Measurements from ENCODE around the gene SMG6.
"Not testable (repeated sequence)": the region's sequence is repeated elsewhere in the genome, so short reads cannot be mapped to it uniquely, and the experiment has no call there.

Gene SMG6

DNA sequence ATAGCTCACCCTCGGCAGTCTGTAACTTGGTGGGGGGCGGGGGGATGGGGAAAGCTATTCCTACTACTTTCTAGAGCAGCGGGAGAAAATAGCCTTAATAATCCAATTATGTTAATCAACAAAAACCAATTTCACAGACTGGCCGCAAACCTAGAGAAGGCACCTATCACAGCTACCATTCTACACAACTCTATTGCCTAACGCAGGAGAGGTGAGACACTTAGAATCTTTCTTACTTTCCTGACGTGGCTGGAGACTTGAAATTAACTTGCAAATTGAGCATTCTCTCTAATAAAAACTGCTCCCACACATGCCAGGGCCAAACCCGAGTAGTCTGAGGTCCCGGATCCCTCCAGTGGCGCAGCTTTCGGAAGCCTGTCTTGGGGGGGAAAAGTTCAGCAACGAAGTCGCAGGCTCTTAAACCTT lies 794 bp downstream of the SMG6 start:
- no peak for DNase-seq

DNA sequence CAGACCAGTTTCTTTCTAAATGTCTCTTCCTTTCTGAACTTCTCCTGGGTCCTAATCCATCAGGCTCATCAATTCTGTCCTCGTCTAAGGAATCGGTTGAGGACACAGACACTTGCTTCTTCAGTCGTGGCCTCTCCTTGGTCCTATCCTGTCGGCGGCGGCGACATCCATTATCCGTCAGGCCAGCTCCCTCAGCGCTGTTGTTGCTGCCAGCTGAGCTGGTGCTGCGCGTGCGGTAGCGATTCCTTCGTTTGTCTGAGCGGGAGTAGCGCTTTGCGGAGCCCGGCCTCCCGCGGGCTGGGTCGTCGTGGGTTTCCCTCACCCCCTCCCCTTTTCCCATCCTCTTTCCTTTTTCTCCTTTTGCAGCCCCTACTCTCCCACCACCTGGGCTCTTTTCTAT lies 3.8 kb downstream of the SMG6 start:
- DNase-seq = no peak

DNA sequence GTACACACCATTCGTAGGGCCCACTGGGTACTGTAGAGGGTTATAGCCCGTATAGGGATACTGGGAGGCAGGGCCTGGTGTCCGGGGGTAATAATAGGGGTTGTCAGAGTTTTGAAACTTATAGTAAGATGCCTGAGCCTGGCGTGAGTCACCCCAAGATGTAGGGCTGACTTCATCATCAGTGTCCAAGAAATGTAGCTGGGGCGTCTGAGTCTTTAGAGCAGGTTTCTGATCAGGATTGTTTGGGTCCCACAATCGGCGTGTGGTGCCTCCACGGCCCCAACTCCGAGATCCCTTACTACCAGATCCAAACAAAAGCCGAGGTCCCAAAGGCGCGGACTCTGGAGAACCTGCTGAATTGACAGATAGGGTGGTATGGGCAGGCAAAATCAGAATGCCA lies 4.4 kb downstream of the SMG6 start:
- DNase-seq = no peak

DNA sequence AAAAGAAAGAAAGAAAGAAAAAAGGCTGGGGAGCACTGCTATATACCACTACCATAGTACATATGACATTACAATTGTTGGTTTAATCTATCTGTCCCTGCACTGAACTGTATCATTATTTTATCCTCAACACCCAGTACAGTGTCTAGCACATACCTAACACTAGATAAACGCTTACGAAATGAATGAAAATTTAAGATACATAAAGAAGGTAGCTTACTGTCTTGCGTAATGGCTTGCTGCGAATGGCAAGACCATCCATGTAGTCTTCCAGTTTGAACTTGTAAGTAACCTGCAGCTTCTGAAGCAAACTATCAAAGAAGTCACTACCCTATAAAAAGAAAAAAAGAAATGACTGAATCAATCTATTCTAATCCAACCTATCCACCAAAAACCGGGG lies 6.6 kb downstream of the SMG6 start:
- DNase-seq = no peak

DNA sequence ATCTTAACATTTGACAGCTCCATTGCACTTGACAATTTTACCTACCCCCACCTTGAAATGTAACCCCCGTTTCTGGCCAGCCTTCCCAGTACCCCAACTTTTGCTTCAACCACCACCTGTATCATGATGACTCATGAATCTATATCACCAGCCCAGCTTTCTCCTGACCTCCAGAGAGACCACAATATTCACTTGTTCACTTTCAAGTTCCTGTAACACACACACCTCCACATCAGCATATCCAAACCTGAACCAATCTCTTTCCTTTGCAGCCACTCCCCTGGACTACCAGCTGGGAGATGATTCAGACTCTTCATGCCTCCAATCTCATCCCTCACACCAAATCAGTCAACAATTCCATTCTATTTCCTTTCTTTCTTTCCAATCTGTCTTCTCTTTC lies 8.0 kb downstream of the SMG6 start:
- no peak for DNase-seq

DNA sequence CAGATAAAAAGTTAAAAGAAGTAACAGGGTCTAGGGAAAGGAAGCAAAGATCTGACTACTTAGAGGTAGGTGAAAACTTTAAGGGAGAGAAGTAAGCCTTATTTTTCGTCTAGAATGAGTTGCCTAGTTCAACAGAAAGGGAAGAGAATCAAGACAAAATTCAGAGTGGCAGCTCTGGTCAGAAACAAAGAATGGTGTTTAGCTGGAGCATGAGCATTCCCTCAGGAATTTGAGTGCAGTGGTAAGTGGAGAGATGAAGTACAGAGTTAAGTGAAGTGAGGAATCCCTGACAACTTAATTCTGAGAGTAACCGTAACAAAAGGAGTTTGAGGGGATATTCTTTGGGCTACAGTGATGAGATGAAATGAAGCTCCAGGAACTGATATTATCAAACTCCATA lies 11.5 kb downstream of the SMG6 start:
- DNase-seq = no peak

DNA sequence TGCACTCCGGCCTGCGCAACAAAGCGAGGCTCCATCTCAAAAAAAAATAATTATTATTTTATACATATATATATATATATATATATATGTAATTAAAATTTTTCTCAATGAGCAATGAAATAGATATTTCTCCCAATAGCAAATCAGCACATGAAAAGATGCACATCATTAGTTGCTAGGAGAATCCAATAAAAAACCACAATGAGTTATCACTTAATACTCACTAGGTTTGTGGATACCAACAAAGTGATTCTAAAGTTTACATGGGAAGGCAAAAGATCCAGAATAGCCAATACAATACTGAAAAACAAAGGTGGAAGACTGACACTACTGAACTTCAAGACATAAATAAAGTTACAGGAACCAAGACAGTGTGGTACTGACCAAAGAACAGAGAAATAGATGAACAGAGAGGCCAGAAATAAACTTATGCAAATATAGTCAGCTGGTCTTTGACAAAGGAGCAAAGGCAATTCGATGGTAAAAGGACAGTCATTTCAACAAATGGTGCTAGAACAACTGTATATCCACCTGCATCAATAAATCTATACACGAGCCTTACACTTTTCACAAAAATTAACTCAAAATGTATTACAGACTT lies 13.6 kb downstream of the SMG6 start:
- no peak for DNase-seq

DNA sequence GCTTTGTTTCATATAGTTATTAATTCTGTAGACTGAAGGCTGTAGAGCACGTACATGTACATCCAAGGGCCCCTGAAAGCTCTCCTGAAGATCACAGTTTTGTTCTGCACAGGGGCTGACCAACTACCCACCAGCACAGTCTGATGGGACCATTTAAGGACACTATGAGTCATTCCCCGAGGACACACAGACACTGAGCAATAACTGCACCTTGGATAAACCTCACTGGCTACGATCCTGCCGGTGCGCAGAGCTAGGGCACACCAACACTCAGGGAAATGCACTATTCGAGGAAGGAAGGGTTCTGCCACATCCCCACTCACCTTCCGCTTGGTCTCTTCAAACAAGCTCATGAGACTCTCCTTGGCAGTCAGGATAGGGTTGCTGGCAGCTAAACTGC lies 20.3 kb downstream of the SMG6 start:
- no peak for DNase-seq

DNA sequence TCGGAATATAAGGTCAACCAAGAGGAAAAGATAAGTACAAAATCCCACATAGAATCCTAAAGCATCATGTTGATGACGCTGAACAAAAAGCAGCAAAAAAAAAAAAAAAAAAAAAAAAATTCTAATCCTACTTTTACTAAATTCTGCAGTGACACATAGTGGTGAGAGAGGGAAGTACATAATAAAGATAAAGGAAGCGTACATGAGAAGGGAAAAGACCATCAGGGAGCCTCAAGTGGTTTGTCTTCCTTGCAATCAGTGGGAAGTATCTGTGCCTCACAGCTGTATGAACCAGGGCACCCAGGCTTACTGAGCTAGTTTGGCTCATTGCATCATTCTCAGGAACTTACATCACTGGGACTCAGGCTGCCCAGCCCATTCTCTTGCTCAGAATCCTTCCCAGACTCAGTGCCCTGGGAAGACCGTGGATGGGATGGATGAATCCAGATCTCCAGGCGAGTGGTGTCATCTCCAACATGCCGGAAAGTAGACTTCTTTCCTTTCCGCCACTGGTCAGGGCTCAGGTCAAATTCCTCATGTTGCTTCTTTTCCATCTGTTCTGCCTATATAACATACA lies 21.2 kb downstream of the SMG6 start:
- DNase-seq = no peak

DNA sequence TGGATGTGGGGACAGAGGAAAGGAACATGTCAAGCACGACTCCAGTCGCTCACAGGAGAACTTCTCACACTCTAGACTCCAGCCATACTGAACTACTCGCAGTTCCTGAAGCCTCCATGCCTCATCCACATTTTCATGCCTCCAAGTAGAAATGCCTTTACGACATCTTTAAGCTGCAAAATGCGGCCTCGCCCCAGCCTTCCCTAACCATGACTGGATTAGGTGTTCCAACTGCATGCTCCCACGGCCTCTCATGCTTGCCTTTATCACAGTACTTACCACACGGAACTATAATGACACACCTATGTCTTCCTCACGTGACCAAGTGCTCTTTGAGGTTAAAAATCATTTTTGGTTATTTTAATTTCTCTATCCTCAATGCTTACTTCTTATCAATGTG lies 23.9 kb downstream of the SMG6 start:
- DNase-seq = no peak

DNA sequence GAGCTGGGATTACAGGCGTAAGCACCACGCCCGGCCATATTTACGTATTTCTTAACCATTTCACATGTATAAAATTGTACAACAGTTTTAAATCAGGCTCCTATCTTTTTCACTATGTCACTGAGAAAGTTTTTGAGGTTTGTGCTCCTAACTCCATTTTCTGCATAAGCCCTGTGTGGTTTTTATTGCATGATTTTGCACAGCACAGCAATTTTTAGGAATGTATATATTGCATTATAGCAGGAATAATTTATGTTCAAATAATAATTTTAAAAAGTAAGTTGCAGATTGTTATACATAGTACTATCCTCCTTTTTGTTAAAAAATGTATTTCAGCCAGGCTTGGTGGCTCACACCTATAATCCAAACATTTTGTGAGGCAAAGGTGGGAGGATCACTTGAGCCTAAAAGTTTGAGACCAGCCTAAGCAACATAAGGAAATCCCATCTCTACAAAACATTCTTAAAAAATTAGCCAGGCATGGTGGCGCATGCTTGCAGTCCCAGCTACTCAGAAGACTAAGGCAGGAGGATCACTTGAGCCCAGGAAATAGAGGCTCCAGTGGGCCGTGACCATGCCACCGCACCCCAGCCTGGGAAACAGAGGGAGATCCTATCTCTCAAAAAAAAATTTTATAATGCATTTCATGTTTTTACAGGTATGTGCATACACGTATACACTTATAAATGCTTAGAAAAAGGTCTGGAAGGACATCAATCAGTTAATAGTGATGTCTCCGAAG lies 26.0 kb downstream of the SMG6 start:
- no peak for DNase-seq

DNA sequence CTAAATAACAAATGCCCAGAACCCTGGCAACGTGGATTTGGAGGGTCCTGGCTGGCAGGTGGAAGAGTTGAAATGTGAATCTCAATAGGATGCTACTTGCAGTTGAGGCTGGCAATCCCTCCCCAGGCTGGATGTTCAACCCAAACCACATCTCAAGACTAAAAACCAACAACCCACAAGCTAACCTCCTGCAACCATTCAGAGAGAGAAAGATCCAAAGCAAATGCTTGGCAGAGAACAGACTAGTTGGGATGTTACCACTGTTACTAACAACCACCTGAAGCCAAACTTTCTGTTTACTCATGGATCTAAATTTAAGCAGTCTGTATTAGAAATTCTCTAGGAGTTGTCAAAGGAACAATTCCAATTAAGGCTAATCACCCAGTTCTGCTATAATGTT lies 27.9 kb downstream of the SMG6 start:
- no peak for DNase-seq

DNA sequence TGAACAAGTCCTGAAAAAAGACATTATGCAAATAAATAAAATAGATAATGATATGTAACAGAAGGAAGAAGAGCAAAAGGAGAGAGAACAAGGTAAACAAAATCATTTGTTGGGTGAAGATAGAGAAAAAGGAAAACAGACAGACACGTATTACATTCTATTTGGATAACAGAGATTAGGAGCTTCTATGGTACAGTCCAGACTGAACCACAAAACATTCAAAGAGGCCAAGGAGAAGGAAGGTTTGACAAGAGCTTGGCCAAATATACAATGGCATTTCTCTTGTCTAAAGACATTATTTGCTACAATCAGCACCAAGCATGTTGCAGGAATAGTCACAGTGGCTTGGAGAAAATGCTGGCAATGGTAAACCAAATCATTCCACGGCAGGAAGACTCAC lies 29.2 kb downstream of the SMG6 start:
- DNase-seq = no peak

DNA sequence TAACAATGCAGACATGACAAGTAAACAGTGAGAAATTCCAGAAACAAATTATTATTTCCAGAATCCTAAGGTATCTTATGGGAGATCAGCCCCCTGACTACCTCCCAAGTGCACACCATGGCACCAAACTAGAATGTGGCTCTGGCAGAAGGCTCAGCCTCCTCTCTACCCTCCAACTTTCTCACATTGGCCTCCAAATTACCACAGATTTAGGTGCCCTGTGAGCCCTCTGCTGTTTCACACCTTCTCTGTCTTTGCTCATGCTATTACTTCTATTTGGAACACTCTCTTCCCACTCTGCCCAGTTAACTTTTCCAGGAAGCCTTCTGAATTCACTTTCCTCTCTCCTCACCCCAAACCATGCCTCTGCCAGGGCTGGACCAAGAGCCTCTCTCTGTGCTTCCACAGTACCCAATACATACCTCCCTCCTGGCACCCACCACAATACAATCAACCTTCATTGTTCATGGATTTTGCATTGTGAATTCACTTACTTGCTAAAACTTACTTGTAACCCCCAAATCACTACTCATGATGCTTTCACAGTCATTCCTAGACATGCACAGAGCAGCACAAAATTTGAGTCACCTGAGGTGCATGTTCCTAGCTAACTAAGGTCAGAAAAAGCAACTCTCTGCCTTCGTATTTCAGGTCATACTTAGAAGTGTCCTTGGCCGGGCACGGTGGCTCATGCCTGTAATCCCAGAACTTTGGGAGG lies 31.4 kb downstream of the SMG6 start:
- DNase-seq = no peak

DNA sequence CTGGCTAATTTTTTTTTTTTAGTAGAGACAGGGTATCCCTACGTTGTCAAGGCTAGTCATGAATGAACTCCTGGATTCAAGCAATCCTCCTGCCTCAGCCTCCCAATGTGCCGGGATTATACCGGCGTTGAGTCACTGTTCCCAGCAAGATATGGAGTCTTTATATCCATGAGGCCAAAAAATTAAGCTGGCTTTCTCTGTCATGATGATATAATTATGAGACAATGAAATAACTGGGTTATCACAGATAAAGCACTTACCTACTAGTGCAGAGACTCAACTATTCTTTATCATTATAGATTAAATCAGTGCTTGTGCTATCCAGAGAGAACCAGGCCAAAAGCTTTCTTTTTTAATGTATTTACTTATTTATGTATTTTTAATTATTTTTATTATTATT lies 36.2 kb downstream of the SMG6 start:
- no peak for DNase-seq

DNA sequence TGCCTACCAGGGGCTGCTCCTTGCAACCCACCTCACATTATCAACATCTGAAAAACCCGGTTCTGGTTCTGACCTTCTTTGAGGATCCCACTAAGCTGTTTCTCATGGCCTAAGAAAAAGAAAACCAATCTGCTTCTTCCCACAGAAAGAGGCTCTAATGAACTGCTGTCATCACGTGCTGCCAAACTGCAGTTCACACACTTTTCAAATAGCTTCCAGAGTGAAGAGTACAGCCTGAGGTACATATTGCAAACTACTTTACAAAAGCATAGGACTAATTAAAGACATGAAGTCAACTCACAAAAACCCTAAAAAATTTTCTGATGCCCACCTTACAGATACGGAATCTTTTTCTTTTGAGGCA lies 36.7 kb downstream of the SMG6 start:
- DNase-seq = no peak

DNA sequence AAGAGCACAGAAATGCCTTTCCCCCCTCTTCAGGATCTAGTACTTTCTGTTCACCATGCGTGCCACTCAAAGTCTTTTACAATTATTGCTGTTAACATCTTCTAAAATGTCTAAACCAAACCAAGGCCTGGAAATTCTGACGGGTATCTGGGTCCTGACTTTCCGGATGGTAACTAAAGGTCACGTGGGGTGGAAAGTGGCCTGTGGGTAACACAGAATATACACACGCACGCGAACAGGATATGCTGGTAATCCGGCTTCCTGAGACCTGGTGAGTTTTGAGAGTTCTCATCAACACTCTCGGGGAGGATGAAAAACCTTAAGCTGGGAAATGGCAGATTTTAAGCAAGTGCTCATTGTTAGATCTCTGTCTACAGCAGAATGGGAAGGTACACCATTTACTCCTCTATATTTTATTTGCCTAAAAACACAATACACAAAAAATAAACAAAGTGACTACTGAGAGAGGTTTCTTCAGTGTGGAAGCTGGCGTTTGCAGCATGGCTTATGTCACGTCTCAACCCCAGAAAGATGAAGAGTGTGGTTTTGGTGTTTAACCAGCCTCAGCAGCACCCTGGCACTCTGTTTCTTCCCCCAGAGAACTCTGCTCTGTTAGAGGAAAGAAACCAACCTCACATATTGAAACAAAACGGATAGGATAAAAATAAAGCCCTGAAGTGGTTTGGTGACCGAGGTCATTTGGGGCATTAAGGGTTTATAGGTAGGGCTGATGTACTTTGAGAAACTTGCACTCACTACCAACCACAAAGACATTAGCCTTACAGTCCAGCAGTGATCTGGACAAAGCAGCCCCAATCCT lies 37.3 kb downstream of the SMG6 start:
- no peak for DNase-seq

DNA sequence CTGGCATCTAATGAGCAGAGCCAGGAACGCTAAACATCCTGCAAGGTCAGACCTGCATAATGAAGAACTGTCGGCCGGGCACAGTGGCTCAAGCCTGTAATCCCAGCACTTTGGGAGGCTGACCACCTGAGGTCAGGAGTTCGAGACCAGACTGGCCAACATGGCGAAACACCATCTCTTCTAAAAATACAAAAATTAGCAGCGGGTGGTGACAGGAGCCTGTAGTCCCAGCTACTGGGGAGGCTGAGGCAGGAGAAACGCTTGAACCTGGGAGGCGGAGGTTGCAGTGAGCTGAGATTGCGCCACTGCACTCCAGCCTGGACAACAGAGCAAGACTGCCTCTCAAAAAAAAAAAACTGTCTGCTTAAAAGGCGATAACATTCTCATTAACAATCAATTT lies 38.4 kb downstream of the SMG6 start:
- not testable (repeated sequence) for DNase-seq

DNA sequence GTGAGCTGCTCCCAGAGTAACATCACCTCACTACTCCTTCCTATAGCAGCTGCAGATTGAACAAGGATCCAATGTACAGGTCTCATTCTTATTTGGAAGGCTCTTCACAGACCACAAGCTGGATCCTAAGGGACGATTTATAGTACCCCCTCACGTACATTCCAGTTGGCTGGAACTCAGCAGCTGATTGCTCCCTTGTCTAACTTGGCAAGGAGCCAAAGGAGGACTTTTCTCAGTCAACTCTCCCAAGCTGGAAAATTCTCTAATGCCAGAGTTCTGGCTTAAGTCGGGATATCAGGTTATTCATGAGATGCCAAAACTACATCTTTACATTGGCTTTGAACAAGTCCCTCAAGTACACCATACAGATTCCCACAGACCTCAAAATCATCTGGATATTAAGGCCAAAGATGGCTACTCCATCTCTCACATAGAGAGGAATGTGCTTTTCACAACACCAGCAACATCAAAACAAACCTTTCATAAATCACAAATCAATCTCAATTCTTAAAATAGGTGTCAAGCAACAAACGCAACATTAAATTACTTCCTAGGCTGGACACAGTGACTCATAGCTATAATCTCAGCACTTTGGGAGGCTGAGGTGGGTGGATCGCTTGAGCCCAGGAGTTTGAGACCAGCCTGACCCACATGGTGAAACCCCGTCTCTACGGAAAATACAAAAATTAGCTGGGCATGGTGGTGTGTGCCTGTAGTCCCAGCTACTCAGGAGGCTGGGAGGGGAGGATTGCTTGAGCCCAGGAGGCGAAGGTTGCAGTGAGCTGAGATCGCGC lies 39.3 kb downstream of the SMG6 start:
- DNase-seq = no peak

DNA sequence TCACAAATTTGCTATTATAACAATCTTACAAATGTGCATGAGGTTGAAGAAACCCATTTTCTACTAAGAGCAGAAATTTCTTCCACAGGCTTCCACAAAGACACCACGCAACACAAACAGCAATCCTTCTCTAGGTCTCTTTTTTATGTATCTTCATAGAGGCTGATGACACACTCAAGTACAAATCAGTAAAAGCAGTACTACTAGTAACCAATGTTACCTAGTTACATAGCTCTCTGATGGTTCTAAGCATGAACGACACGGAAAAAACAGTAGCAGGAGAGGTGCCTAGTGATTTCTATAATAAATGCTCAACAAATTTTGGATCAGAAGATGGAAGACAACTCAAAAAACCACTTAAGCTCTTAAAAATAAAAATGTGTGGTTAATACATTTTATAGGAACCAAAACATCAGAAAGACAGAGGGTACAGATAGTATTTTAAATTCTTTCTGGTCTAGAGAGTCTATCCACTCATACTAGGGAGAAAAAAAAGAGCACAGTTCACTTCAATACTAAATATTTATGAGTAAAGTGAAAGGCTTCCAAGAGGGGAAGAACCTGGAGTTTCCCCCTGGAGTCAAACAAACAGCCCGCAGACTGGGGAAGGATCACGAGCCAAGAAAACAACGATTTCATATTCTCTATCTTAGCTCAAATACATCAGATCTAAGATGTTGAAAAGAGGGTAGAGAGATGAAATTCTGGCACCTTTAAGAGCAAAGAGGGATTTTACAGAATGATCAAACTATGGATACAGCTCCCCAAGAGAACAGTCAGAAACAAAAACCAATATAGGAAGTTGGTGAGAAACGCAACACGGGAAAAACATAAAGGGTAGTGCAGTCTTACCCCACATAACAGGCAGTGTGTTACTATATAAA lies 40.2 kb downstream of the SMG6 start:
- DNase-seq = no peak

DNA sequence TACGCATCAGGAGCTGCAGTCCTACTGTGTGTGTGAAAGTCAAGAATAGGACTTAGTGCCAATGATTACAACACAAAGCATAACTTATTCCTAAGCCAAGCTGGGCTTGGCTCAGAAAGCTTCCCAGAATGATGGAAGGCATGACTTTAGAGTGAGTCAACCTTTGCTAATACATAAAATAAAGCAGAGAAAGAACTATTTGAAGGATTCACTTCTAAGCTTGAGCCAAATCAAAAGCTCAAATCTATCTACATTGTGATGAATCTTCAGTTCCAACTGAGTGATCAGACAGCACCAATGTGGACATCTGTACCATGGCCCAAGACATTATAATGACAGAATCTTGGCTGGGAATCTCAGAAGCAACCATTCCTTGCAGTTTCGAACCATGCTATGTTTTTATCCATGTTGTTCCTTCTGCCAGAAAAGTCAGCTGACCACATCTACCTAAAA lies 41.4 kb downstream of the SMG6 start:
- DNase-seq = no peak
